ENCODE measurements around the gene OR2S2. TPM values are rescaled to one million over a fixed set of nuclear protein-coding genes. Genes with fewer than 3 reads are reported as not detected.

OR2S2 gene
- total and polyA plus RNA-seq, 2 of the 8 experiments (the other 6 are each of a cell fraction or from before 2014, with no cell fraction given): not detected

GRCh38 chr9:35917261-35917660, 40.7 kb downstream of the OR2S2 start:
- H3K9ac ChIP-seq (replicated peaks in 1 of 4; ENCODE audit: extremely low read depth in 1 of 4, low read depth in 3 of 4, low read length in 3 of 4): no peak overlapping the region
- POLR2A ChIA-PET (ENCODE audit: partially characterized antibody): interaction anchor here (1.1 kb wide), 1 partner anchor 14 kb away, joined by 3 read pairs; no protein-coding TSS in a partner anchor
- 87% methylated on average over 4 of the region's 4 CpGs; no CpG with 5 or more reads in 1 of the 2 experiments for WGBS, 2 experiments (ENCODE audit: extremely low coverage in 1 of 2, insufficient coverage in 1 of 2, insufficient read length in 1 of 2, insufficient replicate concordance in 2 of 2, low coverage in 1 of 2, low lambda C conversion rate in 2 of 2, missing lambda C conversion rate in 1 of 2)
- TF ChIP-seq PHF8 (conservative IDR thresholded peaks at IDR 0.05; ENCODE audit: low read depth, low read length) (no peak), KDM4A (IDR thresholded peaks at IDR 0.05; ENCODE audit: low read depth, low read length, severe bottlenecking) (no peak), HDAC6 (IDR thresholded peaks at IDR 0.05; ENCODE audit: low read depth, low read length) (no peak), SP1 (IDR thresholded peaks at IDR 0.05; ENCODE audit: low read depth, low read length) (no peak), MAX (IDR thresholded peaks at IDR 0.05) (no peak), ASH2L (IDR thresholded peaks at IDR 0.05; ENCODE audit: low read length) (no peak), BACH1 (IDR thresholded peaks at IDR 0.05; ENCODE audit: low read length) (no peak), TAF7 (optimal IDR thresholded peaks at IDR 0.05; ENCODE audit: borderline replicate concordance, low read depth, low read length) (no peak), CBX5 (IDR thresholded peaks at IDR 0.05; ENCODE audit: low read depth, low read length) (no peak), SIN3A (conservative IDR thresholded peaks at IDR 0.05 in 1 of 2, IDR thresholded peaks at IDR 0.05 in 1 of 2; ENCODE audit: low read depth in 1 of 2, low read length in 2 of 2) (no peak)
- TF ChIP-seq, protein P1, sequence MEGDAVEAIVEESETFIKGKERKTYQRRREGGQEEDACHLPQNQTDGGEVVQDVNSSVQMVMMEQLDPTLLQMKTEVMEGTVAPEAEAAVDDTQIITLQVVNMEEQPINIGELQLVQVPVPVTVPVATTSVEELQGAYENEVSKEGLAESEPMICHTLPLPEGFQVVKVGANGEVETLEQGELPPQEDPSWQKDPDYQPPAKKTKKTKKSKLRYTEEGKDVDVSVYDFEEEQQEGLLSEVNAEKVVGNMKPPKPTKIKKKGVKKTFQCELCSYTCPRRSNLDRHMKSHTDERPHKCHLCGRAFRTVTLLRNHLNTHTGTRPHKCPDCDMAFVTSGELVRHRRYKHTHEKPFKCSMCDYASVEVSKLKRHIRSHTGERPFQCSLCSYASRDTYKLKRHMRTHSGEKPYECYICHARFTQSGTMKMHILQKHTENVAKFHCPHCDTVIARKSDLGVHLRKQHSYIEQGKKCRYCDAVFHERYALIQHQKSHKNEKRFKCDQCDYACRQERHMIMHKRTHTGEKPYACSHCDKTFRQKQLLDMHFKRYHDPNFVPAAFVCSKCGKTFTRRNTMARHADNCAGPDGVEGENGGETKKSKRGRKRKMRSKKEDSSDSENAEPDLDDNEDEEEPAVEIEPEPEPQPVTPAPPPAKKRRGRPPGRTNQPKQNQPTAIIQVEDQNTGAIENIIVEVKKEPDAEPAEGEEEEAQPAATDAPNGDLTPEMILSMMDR (IDR thresholded peaks at IDR 0.05; ENCODE audit: control extremely low read depth in 1 of 3, insufficient read depth in 1 of 3, low read depth in 1 of 3, low read length in 3 of 3): no peak

More at GRCh38 chr9:35917261-35917660, 40.7 kb downstream of the OR2S2 start:
- Histone ChIP-seq H2BK12ac (ENCODE audit: low read depth, low read length) (no peak overlapping the region), H3K36me3 (ENCODE audit: control insufficient read depth in 2 of 4, insufficient read depth in 4 of 4, low read length in 3 of 4) (no peaks in the 10 kb centered on the region), H3K4ac (replicated peaks; ENCODE audit: insufficient read length, low read depth, low read length) (no peak overlapping the region), H3K79me1 (ENCODE audit: low read depth, low read length) (no peaks in the 10 kb centered on the region), H3K18ac (ENCODE audit: extremely low read depth, low read length) (no peak overlapping the region), H4K20me1 (replicated peaks in 1 of 2; ENCODE audit: control insufficient read depth in 1 of 2, insufficient read depth in 2 of 2, low read length in 2 of 2) (no peaks in the 10 kb centered on the region), H3K4me2 (ENCODE audit: insufficient read depth in 1 of 2, low read depth in 2 of 2, low read length in 2 of 2) (no peak overlapping the region), H3K4me1 (replicated peaks in 1 of 4; ENCODE audit: control insufficient read depth in 3 of 4, insufficient read depth in 4 of 4, low read length in 3 of 4) (peaks cover 0 to 4% (median 0%) of the 10 kb centered on the region in 4 experiments; a peak in 3 of 7 replicates), H3K14ac (ENCODE audit: insufficient read length) (no peak overlapping the region), H4K5ac (ENCODE audit: insufficient read length, low read depth, low read length) (no peak overlapping the region), H2BK5ac (ENCODE audit: low read depth, low read length) (no peak overlapping the region), H3K56ac (replicated peaks; ENCODE audit: insufficient read length, low read depth, low read length) (no peak overlapping the region), H2AFZ (ENCODE audit: low read length) (no peak overlapping the region), H3K9me3 (ENCODE audit: insufficient read depth in 2 of 2, low read depth in 1 of 2, low read length in 1 of 2) (no peaks in the 10 kb centered on the region), H3K23ac (ENCODE audit: insufficient read length) (no peak overlapping the region), H3K4me3 (ENCODE audit: extremely low read depth in 1 of 4, insufficient read depth in 2 of 4, low read depth in 3 of 4, low read length in 4 of 4) (no peak overlapping the region), H2AK5ac (ENCODE audit: low read depth, low read length) (no peak overlapping the region), H4K8ac (ENCODE audit: extremely low read depth, insufficient read depth, low read length) (no peak overlapping the region), H3K27me3 (replicated peaks in 1 of 4; ENCODE audit: control insufficient read depth in 3 of 4, extremely low read depth in 1 of 4, insufficient read depth in 3 of 4, low read length in 3 of 4) (no peaks in the 10 kb centered on the region), H3K79me2 (ENCODE audit: control insufficient read depth in 1 of 2, insufficient read depth in 2 of 2, low read length in 2 of 2) (no peaks in the 10 kb centered on the region), H2BK15ac (ENCODE audit: low read length) (no peak overlapping the region), H4K91ac (replicated peaks; ENCODE audit: insufficient read length, low read length) (no peak overlapping the region), H3K23me2 (ENCODE audit: low read depth, low read length) (peaks cover 3% of the 10 kb centered on the region; the same call in 1 of the 2 replicates), H3K27ac (ENCODE audit: low read depth, low read length) (no peak overlapping the region), H2BK120ac (replicated peaks; ENCODE audit: low read depth, low read length) (no peak overlapping the region), H2BK20ac (ENCODE audit: low read length) (peak overlapping the region; percentile 32; the same call in 1 of the 2 replicates)
- FAIRE-seq (no peak), DNase-seq (ENCODE audit: low read depth in 1 of 2, low spot score in 2 of 2) (no peak)
- CTCF ChIA-PET (ENCODE audit: partially characterized antibody): interaction anchor here (0.5 to 1.8 kb wide), 4 partner anchors 12 to 322 kb away, joined by 3 to 7 read pairs (median 4); no protein-coding TSS in a partner anchor

Data from H1 (cell line).